GM12878 (cell line): ENCODE results near the gene ARID3B. TPM values are rescaled to one million over a fixed set of nuclear protein-coding genes. Genes with fewer than 3 reads are reported as not detected.

ENCODE experiments used
- ATAC-seq: fragments of 200-7000 bp; cut with Tn5 transposase; 3 replicates; pipeline ENCODE4 v1.9.1; 2020; ENCODE audit warnings: mild to moderate bottlenecking, moderate library complexity
- BruUV-seq: library from RNA; stranded (reverse); fragments of 400-500 nt; replicated peaks from 2 replicates; lab custom pipeline; 2021; lab: Mats Ljungman, UMichigan
- CTCF ChIA-PET: fragments of 300-600 bp; sonication (Branson Sonifier 250); formaldehyde crosslinking; extraction: SDS; loops from one replicate; lab custom pipeline; 2021; ENCODE audit warnings: inconsistent platforms; lab: Yijun Ruan, JAX
- POLR2A ChIA-PET: fragments of 350-600 bp; formaldehyde crosslinking; extraction: SDS; loops from one replicate; lab custom pipeline; 2021; ENCODE audit warnings: inconsistent platforms; lab: Charles Lee
- RAD21 ChIA-PET: fragments of 300-600 bp; sonication (Branson Sonifier 250); formaldehyde crosslinking; loops from one replicate; lab custom pipeline; 2023; ENCODE audit warnings: antibody characterized with exemption; ENCODE audit not compliant: unreplicated experiment; lab: Charles Lee
- SMC1A ChIA-PET: fragments of 300-600 bp; sonication (Branson Sonifier 250); formaldehyde crosslinking; loops from one replicate; lab custom pipeline; 2023; ENCODE audit not compliant: unreplicated experiment, uncharacterized antibody; lab: Charles Lee
- DNase-seq: peaks from one replicate; pipeline ENCODE4 v3.0.0-alpha.2; 2011; ENCODE audit warnings: low read depth, low spot score
- FAIRE-seq: peaks from 3 replicates; lab custom pipeline; 2011; peaks lifted over from hg19 to GRCh38; lab: Jason Lieb, UNC
- H2AFZ ChIP-seq: 2 replicates; pipeline ENCODE4 v1.6.0; 2011; ENCODE audit warnings: low read depth, low read length, control low read depth; ENCODE audit not compliant: control insufficient read depth
- H3K27ac ChIP-seq: 2 replicates; pipeline ENCODE4 v1.5.1; 2011; ENCODE audit warnings: control low read depth; ENCODE audit not compliant: control insufficient read depth, insufficient read depth
- H3K27me3 ChIP-seq, 2 experiments: replicated peaks in 1 of 2; 2 replicates each; pipeline versions ENCODE4 v1.6.0 to v1.6.1; 2011; ENCODE audit warnings: low read length in 1 of 2; ENCODE audit not compliant: control insufficient read depth in 2 of 2, insufficient read depth in 2 of 2
- H3K36me3 ChIP-seq, 2 experiments: 2 replicates each; pipeline ENCODE4 v1.5.1; 2011; ENCODE audit warnings: low read length in 1 of 2; ENCODE audit not compliant: control insufficient read depth in 2 of 2, insufficient read depth in 2 of 2
- H3K4me1 ChIP-seq: 2 replicates; pipeline ENCODE4 v1.6.1; 2011; ENCODE audit warnings: mild to moderate bottlenecking, low read length, moderate library complexity, mixed read lengths; ENCODE audit not compliant: control insufficient read depth, insufficient read depth
- H3K4me2 ChIP-seq: 2 replicates; pipeline ENCODE4 v1.6.0; 2011; ENCODE audit warnings: control low read depth; ENCODE audit not compliant: control insufficient read depth, insufficient read depth
- H3K4me3 ChIP-seq: fragments of 200-600 bp; sonication (generic); 2 replicates; pipeline ENCODE4 v1.5.1; 2016
- H3K79me2 ChIP-seq: 2 replicates; pipeline ENCODE4 v1.6.0; 2011; ENCODE audit warnings: low read length; ENCODE audit not compliant: control insufficient read depth, insufficient read depth
- H3K9ac ChIP-seq: 2 replicates; pipeline ENCODE4 v1.8.0; 2011; ENCODE audit warnings: low read length, control low read depth, mixed read lengths; ENCODE audit not compliant: control insufficient read depth, insufficient read depth
- H3K9me3 ChIP-seq: replicated peaks from 3 replicates; pipeline ENCODE4 v1.5.1; 2011; ENCODE audit warnings: mild to moderate bottlenecking, low read length; ENCODE audit not compliant: control insufficient read depth, insufficient read depth
- H4K20me1 ChIP-seq: 2 replicates; pipeline ENCODE4 v1.6.0; 2011; ENCODE audit not compliant: control insufficient read depth, insufficient read depth
- CREM ChIP-seq: IDR thresholded peaks from 2 replicates; pipeline ENCODE4 v1.6.1; 2014; ENCODE audit warnings: antibody characterized with exemption, low read depth
- EZH2 ChIP-seq: IDR thresholded peaks from 2 replicates; pipeline ENCODE4 v1.6.1; 2012; ENCODE audit warnings: low read depth, mild to moderate bottlenecking, control low read depth, inconsistent platforms, low read length, borderline replicate concordance; ENCODE audit not compliant: control insufficient read depth
- NBN ChIP-seq: fragments of 450-650 bp; IDR thresholded peaks from 2 replicates; pipeline ENCODE4 v1.6.1; 2016
- NR2C1 ChIP-seq: fragments of 450-650 bp; IDR thresholded peaks from 2 replicates; pipeline ENCODE4 v1.6.1; 2017; ENCODE audit warnings: antibody characterized with exemption, mild to moderate bottlenecking, moderate library complexity
- NR2F1 ChIP-seq: fragments of 450-650 bp; conservative IDR thresholded peaks from 2 replicates; pipeline ENCODE4 v1.6.1; 2017; ENCODE audit warnings: mild to moderate bottlenecking
- RUNX3 ChIP-seq: IDR thresholded peaks from 2 replicates; pipeline ENCODE4 v1.6.1; 2012; ENCODE audit warnings: low read length, inconsistent platforms
- SMAD1 ChIP-seq: fragments of 450-650 bp; IDR thresholded peaks from 2 replicates; pipeline ENCODE4 v1.6.1; 2018; ENCODE audit warnings: mild to moderate bottlenecking, low read depth; ENCODE audit not compliant: partially characterized antibody
- SREBF2 ChIP-seq: IDR thresholded peaks from 2 replicates; pipeline ENCODE4 v1.6.1; 2012; ENCODE audit warnings: mild to moderate bottlenecking, low read length
- YY1 ChIP-seq: IDR thresholded peaks from 2 replicates; pipeline ENCODE4 v1.6.1; 2011; ENCODE audit warnings: low read depth, mild to moderate bottlenecking, low read length
- WGBS: methylation state at CpG from one replicate; pipeline ENCODE4 v1.1.6; 2016; ENCODE audit warnings: low lambda C conversion rate; ENCODE audit not compliant: insufficient replicate concordance, insufficient coverage; ENCODE audit errors: missing lambda C conversion rate; 5-methylcytosine and 5-hydroxymethylcytosine counted together
- in situ Hi-C: fragments of 300-500 bp; cut with MboI; formaldehyde crosslinking; loops from 9 replicates; pipeline ENCODE4 v1.14.3; 2018; ENCODE audit warnings: mixed read lengths
- intact Hi-C: fragments of 100-400 bp; cut with micrococcal nuclease; formaldehyde crosslinking; loops from one replicate; pipeline ENCODE4 v1.14.2; 2022; ENCODE audit not compliant: unreplicated experiment
- polyA plus RNA-seq, 11 experiments: library from polyadenylated mRNA; depleted of rRNA in 4 of 11; unstranded in 6 of 11; stranded (reverse) in 5 of 11; fragments of >200 nt; fragmentation: Nextera tagmentation in 4 of 11; fragmentation: Illumina TruSeq in 1 of 11; extraction: Ambion mirVana in 4 of 11; extraction: Trizol in 1 of 11; gene quantifications; 1 replicate in 1 of 11; 2 replicates in 10 of 11; pipeline versions ENCODE4 v1.2.1 to v1.2.3, GENCODE V29; 2011 to 2016; ENCODE audit warnings: inconsistent platforms in 2 of 11, missing spikeins in 2 of 11, low read depth in 1 of 11
- total RNA-seq, 4 experiments: library from RNA; depleted of rRNA in 3 of 4; stranded (reverse); fragments of >200 nt in 3 of 4; fragmentation: Illumina TruSeq in 1 of 4; extraction: Trizol in 1 of 4; gene quantifications; 2 replicates each; pipeline versions ENCODE4 v1.2.1 to v1.2.3, GENCODE V29; 2013 to 2021
- TF ChIP-seq, protein P1 (sequence below): fragments of 450-650 bp; IDR thresholded peaks from 2 replicates; pipeline ENCODE4 v1.6.1; 2016; ENCODE audit warnings: mild to moderate bottlenecking, moderate library complexity, borderline replicate concordance
- TF ChIP-seq, protein P2 (sequence below): fragments of 150-350 bp; IDR thresholded peaks from 2 replicates; pipeline ENCODE4 v1.6.1; 2014; ENCODE audit warnings: mild to moderate bottlenecking, low read depth, low read length
- TF ChIP-seq, protein P3 (sequence below): fragments of 450-650 bp; formaldehyde crosslinking; IDR thresholded peaks from 2 replicates; pipeline ENCODE4 v1.5.0; 2022; ENCODE audit warnings: mild to moderate bottlenecking, missing genetic modification characterization

Gene ARID3B
- total and polyA plus RNA-seq, 10 of the 15 experiments (the other 5 are each of a cell fraction or from before 2014, with no cell fraction given) = 1.1 to 33.4 (median 24.0) TPM

DNA sequence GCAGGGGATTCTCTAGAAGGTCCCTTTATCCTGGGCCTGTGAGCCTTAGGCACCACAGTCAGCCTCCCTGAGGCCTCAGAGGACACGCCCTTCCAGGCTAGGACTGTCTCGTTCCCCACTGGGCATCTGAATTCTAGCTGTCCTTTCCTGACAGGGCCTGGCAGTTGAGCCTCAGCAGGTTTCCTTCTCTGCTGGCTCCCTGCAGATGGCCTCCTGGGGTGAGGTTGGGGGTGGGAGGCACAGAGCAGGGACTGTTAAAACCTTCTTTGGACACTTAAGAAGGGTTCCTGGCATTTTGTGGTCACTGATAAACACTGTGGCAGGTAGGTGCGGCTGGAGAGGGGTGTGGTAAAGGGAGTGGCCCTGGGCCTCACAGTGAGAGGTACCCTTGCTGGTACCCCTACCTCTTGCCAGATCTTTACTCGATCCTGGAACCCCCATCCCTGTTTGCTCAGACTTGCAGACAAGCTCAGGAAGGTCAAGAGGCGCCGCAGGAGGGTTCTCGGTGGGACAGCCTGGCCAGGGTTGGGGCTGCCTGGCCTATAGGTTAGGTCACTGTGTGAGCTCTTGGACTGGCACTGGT is 83.1 kb downstream of the ARID3B start (continued):
- TF ChIP-seq SREBF2 (no peak), NR2C1 (no peak), RUNX3 (no peak), CREM (no peak)
- TF ChIP-seq, all 136 proteins: peak for 0

DNA sequence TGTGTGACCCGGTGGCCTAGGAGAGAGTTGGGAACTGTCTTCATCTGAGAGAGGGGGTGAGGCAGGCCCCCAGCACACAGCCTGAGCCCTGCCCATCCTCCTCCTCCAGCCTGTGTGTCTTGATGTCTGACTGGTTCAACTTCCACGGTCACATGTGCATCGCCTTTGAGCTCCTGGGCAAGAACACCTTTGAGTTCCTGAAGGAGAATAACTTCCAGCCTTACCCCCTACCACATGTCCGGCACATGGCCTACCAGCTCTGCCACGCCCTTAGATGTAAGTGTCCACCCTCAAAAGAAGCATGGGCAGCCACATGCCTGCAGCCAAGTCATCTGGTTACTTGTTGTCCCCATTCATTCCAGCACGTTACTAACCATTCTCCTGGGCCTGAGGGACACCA is 84.7 kb downstream of the ARID3B start:
- H3K27ac ChIP-seq = no peak overlapping the region
- H2AFZ ChIP-seq = no peak overlapping the region
- in situ Hi-C loops (no loop called here), intact Hi-C loops (no loop called here)
- H3K27me3 ChIP-seq = no peaks in the 10 kb centered on the region
- no peak overlapping the region for H3K4me3 ChIP-seq
- H3K9ac ChIP-seq = no peak overlapping the region
- H3K4me2 ChIP-seq = no peak overlapping the region
- SMC1A ChIA-PET = interaction anchor here (2.1 kb wide), 1 partner anchor 8 kb away, joined by 7 read pairs; no protein-coding TSS in a partner anchor
- H3K79me2 ChIP-seq = peaks cover 15% of the 10 kb centered on the region
- WGBS = 91% methylated on average over 6 of the region's 6 CpGs
- no peak for DNase-seq
- RAD21 ChIA-PET = interaction anchor here (1.0 to 1.9 kb wide), 2 partner anchors 8 to 80 kb away, joined by 3 to 5 read pairs; no protein-coding TSS in a partner anchor
- H3K36me3 ChIP-seq = peaks cover 70 to 81% of the 10 kb centered on the region in 2 experiments
- BruUV-seq = no TSS peak
- no peak for FAIRE-seq
- CTCF ChIA-PET = interaction anchor here (0.5 to 18.5 kb wide), 3 partner anchors 10 to 146 kb away, joined by 3 to 206 read pairs (median 5); no protein-coding TSS in a partner anchor
- no peaks in the 10 kb centered on the region for H3K9me3 ChIP-seq
- no peak for ATAC-seq
- TF ChIP-seq NR2F1 (no peak), YY1 (no peak), SMAD1 (no peak), NBN (no peak), EZH2 (no peak)
- TF ChIP-seq, protein P1, sequence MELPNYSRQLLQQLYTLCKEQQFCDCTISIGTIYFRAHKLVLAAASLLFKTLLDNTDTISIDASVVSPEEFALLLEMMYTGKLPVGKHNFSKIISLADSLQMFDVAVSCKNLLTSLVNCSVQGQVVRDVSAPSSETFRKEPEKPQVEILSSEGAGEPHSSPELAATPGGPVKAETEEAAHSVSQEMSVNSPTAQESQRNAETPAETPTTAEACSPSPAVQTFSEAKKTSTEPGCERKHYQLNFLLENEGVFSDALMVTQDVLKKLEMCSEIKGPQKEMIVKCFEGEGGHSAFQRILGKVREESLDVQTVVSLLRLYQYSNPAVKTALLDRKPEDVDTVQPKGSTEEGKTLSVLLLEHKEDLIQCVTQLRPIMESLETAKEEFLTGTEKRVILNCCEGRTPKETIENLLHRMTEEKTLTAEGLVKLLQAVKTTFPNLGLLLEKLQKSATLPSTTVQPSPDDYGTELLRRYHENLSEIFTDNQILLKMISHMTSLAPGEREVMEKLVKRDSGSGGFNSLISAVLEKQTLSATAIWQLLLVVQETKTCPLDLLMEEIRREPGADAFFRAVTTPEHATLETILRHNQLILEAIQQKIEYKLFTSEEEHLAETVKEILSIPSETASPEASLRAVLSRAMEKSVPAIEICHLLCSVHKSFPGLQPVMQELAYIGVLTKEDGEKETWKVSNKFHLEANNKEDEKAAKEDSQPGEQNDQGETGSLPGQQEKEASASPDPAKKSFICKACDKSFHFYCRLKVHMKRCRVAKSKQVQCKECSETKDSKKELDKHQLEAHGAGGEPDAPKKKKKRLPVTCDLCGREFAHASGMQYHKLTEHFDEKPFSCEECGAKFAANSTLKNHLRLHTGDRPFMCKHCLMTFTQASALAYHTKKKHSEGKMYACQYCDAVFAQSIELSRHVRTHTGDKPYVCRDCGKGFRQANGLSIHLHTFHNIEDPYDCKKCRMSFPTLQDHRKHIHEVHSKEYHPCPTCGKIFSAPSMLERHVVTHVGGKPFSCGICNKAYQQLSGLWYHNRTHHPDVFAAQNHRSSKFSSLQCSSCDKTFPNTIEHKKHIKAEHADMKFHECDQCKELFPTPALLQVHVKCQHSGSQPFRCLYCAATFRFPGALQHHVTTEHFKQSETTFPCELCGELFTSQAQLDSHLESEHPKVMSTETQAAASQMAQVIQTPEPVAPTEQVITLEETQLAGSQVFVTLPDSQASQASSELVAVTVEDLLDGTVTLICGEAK = no peak
- TF ChIP-seq, protein P2, sequence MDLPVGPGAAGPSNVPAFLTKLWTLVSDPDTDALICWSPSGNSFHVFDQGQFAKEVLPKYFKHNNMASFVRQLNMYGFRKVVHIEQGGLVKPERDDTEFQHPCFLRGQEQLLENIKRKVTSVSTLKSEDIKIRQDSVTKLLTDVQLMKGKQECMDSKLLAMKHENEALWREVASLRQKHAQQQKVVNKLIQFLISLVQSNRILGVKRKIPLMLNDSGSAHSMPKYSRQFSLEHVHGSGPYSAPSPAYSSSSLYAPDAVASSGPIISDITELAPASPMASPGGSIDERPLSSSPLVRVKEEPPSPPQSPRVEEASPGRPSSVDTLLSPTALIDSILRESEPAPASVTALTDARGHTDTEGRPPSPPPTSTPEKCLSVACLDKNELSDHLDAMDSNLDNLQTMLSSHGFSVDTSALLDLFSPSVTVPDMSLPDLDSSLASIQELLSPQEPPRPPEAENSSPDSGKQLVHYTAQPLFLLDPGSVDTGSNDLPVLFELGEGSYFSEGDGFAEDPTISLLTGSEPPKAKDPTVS = no peak
- TF ChIP-seq, protein P3, sequence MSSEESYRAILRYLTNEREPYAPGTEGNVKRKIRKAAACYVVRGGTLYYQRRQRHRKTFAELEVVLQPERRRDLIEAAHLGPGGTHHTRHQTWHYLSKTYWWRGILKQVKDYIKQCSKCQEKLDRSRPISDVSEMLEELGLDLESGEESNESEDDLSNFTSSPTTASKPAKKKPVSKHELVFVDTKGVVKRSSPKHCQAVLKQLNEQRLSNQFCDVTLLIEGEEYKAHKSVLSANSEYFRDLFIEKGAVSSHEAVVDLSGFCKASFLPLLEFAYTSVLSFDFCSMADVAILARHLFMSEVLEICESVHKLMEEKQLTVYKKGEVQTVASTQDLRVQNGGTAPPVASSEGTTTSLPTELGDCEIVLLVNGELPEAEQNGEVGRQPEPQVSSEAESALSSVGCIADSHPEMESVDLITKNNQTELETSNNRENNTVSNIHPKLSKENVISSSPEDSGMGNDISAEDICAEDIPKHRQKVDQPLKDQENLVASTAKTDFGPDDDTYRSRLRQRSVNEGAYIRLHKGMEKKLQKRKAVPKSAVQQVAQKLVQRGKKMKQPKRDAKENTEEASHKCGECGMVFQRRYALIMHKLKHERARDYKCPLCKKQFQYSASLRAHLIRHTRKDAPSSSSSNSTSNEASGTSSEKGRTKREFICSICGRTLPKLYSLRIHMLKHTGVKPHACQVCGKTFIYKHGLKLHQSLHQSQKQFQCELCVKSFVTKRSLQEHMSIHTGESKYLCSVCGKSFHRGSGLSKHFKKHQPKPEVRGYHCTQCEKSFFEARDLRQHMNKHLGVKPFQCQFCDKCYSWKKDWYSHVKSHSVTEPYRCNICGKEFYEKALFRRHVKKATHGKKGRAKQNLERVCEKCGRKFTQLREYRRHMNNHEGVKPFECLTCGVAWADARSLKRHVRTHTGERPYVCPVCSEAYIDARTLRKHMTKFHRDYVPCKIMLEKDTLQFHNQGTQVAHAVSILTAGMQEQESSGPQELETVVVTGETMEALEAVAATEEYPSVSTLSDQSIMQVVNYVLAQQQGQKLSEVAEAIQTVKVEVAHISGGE = no peak
- POLR2A ChIA-PET = interaction anchor here (1.9 kb wide), 1 partner anchor 9 kb away, joined by 6 read pairs; no protein-coding TSS in a partner anchor
- peaks cover 33% of the 10 kb centered on the region for H3K4me1 ChIP-seq
- peaks cover 12% of the 10 kb centered on the region for H4K20me1 ChIP-seq
